ENCODE measurements around the gene TNS1.

TNS1 gene

GRCh38 chr2:217775920-217776503 lies 226.8 kb downstream of the TNS1 start:
- peak; percentile 34 for DNase-seq (ENCODE audit: low read depth)

- no peak for DNase-seq (ENCODE audit: low read depth)
Measured at GRCh38 chr2:217774232-217774631, 228.6 kb downstream of the TNS1 start.

GRCh38 chr2:217773539-217773938 lies 229.3 kb downstream of the TNS1 start:
- DNase-seq (ENCODE audit: low read depth): no peak

- DNase-seq (ENCODE audit: low read depth): no peak
Measured at GRCh38 chr2:217766356-217766755, 236.4 kb downstream of the TNS1 start.

GRCh38 chr2:217761645-217762277 lies 241.0 kb downstream of the TNS1 start:
- DNase-seq (ENCODE audit: low read depth): no peak

- no peak for DNase-seq (ENCODE audit: low read depth)
Measured at GRCh38 chr2:217759991-217760390, 242.8 kb downstream of the TNS1 start.

- DNase-seq (ENCODE audit: low read depth): no peak
Measured at GRCh38 chr2:217757108-217757463, 245.7 kb downstream of the TNS1 start.

- DNase-seq (ENCODE audit: low read depth): peak; percentile 36
Measured at GRCh38 chr2:217756375-217757107, 246.3 kb downstream of the TNS1 start.

- DNase-seq (ENCODE audit: low read depth): no peak
Measured at GRCh38 chr2:217755027-217755745, 247.6 kb downstream of the TNS1 start.

GRCh38 chr2:217753460-217754200 lies 249.2 kb downstream of the TNS1 start:
- DNase-seq (ENCODE audit: low read depth): peak; percentile 54

GRCh38 chr2:217752714-217753459 lies 249.9 kb downstream of the TNS1 start:
- no peak for DNase-seq (ENCODE audit: low read depth)

- no peak for DNase-seq (ENCODE audit: low read depth)
Measured at GRCh38 chr2:217751952-217752351, 250.8 kb downstream of the TNS1 start.

- no peak for DNase-seq (ENCODE audit: low read depth)
Measured at GRCh38 chr2:217751192-217751591, 251.6 kb downstream of the TNS1 start.

All from fibroblast of gingiva (primary cell).